SIG-M5 (cell line): ENCODE data around the gene PAX8.
"Not testable (repeated sequence)": the region's sequence is repeated elsewhere in the genome, so short reads cannot be mapped to it uniquely, and the experiment has no call there.

ENCODE experiments used
- DNase-seq: peaks from one replicate; lab custom pipeline; 2025; lab: John Stamatoyannopoulos, UW

PAX8 gene

DNA sequence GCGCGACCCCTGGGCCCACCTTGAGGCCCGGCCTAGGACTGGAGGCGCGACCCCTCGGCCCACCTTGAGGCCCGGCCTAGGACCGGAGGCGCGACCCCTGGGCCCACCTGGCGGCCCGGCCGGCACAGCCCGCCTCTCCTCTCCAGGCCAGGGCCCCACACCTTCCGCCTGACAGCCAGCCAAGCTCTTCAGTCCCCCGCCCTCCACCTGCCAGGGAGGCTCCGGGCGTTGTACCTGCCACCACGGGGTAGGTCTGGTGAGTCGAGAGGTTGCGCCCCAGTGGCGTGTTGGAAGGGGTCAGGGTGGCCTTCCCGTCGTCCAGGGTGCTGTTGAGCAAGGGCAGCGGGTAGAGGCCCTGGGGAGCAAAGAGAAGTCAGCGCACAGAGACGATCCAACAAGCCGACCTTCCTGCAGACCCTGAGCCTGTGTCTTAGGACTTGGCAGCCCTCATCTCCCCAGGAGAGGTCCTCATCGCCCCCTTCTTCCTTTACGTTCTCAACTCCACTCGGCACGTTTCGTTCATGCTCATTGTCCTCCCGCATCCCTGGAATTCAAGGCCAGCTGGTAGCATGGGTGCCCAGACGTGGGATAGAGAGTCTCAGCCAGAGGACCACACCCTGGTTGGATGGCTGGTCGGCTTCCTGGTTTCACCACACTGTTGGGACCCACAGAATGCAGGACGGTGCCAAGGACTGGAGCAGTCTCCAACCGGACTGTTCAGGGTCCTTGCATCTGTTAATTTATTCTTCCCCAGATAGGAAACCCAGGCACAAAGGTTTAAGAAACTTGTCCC, 42.2 kb downstream of the PAX8 start:
- DNase-seq = no peak

DNA sequence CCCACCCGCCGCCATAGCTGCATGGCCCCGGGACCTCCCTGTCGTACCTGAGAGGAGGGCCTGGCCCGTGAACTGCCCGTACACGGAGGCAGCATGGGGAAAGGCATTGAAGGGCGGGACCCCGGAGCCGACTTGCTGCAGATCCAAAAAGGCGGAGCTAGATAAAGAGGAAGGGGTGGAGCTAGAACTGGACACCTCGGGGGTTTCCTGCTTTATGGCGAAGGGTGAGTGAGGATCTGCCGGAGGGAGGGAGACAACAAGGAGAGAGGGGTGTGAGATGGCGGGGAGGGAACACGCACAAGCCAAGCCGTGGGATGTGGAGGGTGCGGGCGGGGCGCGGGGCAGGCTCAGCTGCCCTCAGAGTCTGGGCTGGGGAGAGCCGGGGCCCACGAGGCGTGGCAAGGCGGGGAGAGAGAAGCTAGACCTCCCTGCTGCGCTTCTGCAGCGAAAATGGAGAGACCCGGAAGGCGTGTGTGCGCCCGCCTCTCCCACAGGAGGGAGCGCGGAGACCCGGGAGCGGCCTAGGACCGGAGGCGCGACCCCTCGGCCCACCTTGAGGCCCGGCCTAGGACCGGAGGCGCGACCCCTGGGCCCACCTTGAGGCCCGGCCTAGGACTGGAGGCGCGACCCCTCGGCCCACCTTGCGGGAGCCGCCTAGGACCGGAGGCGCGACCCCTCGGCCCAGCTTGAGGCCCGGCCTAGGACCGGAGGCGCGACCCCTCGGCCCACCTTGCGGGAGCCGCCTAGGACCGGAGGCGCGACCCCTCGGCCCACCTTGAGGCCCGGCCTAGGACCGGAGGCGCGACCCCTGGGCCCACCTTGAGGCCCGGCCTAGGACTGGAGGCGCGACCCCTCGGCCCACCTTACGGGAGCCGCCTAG, 43.1 kb downstream of the PAX8 start:
- not testable (repeated sequence) for DNase-seq

DNA sequence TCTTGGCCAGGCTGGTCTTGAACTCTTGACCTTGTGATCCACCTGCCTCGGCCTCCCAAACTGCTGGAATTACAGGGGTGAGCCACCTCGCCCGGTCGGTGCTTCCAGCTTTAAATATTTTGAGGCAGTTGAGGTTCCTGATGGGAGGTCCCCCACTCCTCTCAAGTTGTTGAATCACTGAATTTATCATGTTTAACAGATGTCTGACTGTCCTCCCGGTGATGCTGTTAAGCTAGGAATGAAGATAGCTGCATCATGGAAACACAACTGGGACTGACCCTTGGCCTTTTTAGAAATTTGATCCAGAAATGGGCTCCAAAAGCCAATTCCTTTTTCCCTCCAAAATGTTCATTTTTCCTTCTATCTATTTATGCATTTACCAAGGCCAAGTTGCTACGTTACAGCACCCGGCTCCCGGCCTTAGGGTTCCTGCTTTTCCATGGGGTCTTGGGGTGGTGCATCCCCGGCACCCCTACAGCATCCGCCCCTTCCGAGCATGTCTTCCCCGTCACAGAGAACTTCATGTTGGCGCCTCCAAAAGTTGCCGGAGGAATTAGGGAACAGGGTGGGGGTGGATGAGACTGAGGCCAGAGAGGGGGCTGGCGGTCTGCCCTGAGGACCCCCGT, 43.9 kb downstream of the PAX8 start:
- DNase-seq = no peak

DNA sequence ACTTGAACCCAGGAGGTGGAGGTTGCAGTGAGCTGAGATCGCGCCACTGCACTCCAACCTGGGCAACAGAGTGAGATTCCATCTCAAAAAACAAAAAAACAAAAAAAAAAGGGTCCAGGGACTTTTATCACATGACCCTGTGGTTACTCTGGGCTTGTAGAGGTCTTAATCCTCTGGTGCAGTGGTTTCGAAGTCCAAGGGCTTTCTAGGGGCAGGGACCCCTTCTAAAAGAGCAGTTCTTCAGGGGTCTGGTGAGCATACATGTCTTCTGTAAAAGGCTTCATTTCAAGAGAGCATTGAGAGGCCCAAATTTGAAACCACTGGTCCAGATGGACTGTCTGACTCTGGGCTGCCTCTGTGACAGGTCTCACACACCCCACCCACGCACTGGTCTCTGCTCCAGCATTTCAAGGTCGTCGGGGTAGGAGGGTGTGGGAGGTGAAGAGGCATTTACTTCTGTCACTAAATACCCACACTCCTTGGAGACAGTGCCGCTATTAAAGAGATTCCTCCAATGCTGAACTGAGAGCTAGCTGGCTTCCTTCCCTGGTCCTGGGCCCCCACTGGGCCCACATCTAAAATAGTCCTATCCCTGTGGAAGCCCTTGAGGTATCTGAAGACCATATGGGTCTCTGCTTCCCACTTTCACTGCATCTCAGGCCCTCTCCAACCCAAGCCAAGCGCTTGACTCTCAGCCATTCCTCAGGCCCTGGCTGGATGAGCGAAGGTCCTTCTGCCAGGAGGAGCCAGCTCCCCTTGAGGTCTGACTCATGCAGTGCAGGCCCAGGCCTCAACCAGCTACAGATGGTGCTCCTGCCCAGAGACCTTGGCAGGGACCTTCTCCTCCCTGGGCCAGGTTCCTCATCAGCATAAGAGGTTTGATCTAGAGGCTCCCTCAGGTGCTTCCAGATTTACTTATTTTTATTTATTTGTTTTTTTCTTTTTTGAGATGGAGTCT, 44.8 kb downstream of the PAX8 start:
- DNase-seq = no peak

DNA sequence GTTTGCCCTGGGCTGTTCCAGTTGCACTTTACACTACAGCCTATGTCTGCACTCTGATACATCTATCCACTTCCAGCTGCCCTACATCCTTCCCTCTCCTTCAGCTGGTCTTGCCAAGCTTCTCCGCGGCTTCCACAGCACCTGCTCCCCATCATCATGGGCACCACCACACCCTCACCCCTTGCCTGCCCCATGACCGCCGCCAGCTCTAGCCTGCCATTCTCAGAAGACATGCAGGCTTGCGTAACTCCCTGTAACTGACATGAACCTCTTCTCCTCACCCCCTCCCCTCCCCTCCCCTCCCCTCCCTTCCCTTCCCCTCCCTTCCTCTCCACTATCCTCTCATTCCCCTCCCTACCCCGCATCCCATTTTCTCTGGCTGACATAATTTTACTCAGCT, 46.0 kb downstream of the PAX8 start:
- no peak for DNase-seq

DNA sequence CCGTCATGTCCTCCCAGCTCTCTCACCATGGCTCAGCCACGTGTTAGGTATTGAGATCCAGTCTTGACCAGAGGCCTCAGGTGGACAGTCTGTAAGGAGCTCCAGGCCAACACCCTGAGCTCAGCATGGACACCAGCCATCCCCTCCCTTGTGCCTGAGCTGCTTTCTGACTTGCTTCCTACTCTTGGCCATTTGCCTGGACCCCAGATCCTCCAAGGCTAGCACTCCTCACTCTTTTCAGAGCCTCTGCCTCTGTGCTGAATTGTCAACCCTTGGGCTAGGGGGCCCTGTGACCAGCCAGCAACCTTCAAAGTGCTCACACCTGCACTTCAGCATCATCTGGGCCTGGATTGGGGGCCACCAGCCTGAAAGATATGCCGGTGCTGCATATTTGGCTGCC, 46.6 kb downstream of the PAX8 start:
- DNase-seq = no peak

DNA sequence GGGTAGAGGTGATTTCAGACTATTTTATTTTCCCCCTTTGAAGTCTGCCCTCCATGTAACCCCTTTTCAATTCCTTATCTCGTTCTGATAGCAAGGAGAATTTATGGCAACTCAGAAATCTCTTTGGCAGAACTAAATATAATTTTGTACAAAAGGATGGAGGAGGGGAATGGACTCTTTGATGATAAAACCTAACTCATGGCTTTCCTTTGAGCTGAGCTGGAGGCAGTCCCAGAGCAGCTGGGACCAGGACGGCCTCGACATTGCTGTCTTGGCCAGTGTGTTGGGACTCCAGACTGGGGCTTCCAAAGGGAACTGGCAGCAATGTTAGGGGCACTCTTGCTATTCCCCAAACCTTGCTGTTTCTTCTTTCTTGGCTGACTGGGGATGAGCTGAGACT, 47.7 kb downstream of the PAX8 start:
- no peak for DNase-seq

DNA sequence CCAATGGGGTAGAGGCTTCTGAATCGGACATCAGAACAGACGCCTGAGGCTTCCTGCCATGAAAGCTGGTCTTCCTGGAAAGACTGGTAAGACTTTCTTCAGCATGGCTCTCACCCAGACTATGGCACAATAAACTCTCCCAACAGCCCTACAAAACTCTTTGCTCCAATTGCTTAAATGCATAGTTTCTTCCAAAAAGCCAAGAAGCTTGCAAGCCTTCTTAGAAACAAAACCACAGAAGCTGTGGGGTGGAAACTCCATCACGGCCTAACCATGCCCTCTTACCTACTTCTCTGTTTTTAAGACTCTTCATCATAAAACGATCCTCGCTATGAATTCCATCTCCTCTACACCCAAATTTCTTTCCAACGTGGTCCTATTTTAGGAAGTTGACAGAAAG, 48.2 kb downstream of the PAX8 start:
- no peak for DNase-seq

DNA sequence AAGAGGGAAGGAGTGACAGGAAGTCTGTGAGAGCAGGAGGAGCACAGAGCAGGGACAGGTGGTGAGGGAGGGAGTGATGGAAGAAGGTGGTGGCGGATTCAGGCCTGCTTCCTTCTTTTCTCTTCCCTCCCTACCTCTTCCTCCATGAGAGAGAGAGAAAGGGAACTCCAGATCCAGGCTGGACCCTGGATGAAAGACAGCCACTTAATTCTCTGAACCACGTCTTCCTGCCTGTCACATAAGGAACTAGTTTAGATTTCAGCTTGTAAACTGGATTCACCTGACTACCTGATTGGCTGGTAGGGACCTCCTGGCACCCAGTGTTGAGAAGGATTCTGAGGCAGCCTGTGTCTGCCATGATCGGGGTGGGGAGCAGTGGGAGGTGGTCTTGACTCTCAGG, 48.9 kb downstream of the PAX8 start:
- no peak for DNase-seq

DNA sequence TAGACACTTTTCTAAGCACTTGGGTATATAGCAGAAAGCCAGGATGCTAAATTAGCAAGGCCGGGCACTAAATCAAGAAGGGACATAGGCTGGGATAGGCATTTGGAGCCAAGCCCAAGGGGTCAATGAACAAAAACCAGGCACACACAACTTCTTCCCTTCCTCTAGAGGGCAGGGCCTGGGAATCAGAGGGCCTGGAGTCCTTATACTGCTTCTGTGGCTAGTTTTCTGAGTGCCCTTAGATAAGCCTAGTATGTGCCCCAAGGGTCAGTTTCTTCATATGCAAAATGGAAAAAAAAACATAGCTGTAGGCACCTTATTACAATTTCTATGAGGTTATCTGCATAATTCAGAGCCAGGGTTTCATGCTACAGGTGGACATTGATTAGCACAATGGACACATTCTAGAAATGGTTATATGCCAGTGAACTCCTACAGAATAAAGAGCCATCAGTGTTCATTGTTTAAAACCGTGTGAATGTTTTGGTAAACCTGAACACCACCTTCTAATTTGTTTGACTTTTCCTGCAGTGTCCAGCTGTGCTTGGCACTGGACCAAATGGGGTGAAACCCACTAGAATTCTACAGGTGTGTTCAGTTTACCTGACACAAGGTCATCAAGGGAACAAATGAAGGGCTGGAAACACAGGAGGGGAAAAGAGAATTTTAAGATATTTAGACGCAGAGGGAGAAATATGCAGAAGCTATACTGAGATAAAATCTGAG, 49.6 kb downstream of the PAX8 start:
- DNase-seq = no peak

DNA sequence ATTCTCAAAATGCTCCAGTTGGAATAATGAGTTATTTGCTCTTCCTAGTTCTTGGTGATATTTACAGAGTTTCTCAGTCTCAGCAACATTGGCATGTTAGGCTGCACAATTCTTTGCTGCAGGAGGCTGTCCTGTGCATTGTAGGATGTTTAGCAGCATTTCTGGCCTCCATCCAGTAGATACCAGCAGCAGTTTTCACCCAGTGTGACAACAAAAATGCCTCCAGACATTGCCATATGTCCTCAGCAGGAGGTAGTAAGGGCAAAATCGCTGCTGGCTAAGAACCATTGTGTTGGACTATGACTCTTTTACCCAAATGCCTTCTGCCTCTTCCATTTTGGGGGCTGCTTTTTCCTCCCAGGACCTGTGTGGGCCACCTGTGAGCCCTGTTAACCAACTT, 50.4 kb downstream of the PAX8 start:
- no peak for DNase-seq

DNA sequence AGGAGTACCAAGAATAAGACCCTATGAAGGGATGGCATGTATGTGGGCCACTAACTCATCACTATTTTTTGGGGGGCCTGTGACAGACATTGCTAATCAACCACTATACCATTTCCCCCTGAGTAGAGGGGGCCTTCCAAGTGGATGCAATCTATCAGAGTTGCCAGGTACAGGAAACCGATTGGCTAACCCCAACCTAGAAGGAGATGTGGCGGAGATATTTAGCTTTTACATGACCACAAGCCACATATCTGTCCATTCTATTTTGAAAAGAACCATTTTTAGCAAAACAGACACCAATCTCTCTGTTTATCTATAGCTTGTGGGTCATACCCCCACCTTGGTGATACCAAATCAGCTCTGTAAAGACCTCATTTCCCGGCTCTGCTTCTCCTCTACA, 51.0 kb downstream of the PAX8 start:
- DNase-seq = no peak

DNA sequence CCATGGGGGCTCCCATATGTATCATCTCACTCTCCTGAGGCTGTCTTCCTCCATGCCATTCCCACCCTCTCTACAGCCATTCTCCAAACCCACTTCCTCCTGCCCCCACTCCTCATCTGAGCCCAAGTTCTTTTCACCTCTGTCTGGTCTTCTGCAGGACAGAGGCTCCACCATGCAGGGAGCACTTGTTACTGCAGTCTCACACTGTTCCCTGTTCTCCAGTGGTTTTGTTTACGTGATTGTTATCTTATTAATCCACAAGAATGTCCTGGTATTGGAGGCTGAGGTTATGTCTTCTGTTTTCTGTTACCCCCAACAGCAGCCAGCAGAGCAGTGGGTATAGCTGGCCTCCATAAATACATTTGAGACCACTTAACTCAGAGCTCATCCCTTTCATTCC, 51.4 kb downstream of the PAX8 start:
- DNase-seq = no peak

DNA sequence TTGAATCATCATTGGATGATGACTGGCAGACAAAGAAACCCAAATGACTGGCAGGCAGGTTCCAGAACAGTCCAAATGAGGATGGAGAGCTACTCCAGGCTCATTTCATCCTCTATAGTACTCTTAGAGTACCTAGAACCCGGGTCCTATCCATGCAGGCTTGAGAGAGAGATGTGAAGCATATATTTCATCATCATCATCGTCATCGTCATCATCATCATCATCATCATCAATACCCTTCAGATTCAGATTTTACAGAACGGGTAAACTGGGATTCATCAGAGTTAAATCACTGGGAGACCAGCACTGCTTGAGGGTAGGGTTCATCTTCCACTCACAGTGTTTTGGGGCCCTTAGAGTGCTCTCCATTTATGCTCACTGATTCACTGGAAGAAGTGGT, 52.3 kb downstream of the PAX8 start:
- no peak for DNase-seq

DNA sequence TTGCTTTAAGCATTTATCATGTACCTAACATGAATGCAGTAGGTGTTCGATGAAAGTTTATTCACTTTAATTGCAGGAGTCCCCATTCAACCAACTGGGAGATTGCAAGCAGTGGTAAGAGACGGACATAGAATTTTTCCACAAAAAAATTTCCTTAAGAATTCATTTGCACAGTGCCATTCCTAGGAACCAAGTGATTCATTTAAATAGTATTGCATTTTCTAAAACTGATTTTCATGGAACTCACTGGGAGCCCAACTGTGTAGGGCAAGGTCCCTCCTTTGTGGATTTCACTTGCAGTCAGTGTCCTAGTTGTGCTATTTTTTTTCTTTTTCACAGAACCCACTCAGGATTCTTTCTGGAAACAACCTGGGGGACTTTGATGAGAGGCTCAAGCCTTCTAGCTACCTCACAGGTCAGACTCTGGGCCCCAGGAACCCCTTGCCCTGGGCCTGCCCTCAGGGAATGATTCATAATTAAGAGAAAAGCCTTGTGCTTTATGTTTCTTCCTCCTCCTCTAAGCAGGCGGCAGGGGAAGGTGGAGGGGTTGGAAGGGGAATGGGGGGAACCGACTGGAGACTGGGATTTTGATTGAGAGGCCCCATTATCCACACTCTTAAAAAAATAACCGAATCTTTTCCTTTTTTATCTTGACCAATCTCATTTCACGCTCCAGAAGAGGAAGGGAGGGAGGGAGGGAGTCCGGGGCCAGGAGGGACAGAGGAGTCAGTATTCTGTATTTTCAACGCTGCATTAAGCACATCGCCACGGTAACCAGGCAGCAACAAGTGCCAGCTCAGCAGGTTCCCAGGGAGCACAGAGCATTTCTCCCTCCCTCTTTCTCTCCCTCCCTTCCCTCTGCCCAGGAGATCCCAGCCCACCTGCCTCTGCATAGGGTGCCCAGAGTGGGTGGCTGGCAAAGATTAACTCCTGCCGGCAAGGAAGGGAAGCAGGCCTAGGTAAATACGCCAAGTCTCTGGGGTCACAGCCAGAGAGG, 53.2 kb downstream of the PAX8 start:
- no peak for DNase-seq

DNA sequence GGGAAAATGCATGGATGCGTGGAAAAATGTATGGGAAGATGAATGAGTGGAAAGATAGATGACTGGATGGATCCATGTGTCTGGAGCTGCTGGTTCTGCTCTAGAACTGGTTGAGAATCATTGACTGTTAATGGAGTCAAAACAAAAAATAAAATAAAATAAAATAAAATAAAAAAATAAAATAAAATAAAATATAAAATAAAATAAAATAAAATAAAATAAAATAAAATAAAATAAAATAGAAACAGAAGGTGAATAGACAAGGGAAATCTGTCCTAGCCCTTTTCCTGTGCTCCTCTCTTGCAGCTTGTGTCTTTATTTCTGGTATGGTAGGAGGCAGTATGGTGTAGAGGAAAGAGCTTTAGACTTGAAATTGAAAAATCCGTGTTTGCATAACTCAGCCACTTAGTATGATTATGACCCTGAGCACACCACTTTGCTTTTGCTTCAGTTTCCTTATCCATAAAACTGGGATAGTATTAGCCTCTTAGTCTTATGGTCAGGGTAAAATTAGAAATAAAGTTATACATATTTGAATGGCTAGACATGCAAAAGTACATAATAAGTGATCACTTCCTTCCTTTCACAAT, 54.0 kb downstream of the PAX8 start:
- DNase-seq = no peak

DNA sequence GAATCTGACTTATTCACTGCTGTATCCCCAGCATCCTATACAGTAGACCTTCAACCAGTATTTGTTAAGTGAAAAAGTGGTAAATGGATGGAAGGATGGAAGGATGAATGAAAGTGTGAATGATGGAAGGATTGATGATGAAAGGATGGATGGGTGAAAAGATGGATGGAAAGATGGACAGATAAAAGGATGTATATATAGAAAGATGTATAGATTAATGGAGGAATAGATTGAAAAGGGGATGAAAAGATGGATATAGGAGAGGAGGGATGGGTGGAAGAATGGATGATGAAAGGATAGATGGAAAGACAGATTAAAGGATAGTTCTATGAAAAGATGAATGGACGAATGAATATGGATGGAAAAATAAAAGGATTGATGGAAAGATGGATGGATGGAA, 54.9 kb downstream of the PAX8 start:
- no peak for DNase-seq

DNA sequence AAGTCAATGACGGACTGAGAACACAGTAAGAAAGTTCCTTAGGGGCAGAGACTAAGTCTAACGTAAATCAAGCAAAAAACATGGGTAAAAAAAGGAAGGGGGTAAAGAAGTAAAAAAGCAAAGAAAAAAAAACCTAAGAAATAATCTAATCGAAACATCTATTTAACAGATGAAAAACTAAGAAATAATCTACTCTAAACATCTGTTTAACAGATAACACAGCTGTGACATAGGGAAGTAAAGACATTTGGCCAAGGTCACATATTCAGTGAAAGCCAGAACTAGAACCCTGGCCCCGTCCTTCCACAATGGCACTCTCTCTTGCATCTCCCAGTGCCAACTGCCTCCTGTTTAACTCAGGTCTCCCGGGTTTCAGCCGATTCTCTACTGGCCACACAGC, 56.9 kb downstream of the PAX8 start:
- no peak for DNase-seq

DNA sequence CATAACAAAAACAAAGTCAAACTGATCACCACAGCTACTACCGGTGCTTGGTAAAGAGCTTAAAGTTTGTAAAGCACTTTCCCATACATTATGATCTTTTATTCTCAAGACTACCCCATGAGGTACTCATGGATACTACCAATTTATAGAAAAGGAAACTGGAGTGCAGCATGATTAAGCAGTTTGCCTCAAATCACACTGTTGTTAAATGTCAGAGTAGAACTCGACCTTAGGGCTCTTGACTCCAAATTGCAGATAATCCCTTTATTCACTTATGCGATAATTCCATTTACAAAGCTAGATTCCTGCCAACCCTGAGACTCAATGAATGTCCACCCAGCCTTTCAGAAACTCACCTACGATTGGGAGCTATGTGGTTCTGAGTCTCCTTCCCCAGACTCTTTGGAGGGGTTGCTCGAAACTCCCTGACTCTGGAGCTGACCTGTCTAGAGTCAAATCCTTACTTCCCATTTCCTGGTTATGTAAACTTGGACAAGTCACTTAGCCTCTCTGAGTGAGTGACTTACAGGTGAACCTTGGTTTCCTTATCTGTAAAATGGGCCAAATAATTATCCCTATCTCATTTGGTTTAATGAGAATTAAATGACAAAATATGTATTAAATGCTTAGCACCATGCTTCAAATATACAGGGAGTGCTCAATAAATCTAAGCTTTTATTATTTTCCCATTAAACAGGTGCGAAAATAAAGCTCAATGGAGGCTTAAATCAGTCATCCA, 57.6 kb downstream of the PAX8 start:
- no peak for DNase-seq
